Breast epithelium (tissue), 4 donors: ENCODE results near the gene SLC35F1. TPM values are rescaled to one million over a fixed set of nuclear protein-coding genes. Genes with fewer than 3 reads are reported as not detected.

Experiments used
- DNase-seq, 2 donors: peaks; one replicate each; pipeline ENCODE4 v3.0.0-alpha.2; 2019; ENCODE audit warnings: low spot score in 2 of 2
- H3K27ac ChIP-seq, 2 donors: fragments of 200-600 bp; sonication (generic) in 1 of 2; one replicate each; pipeline ENCODE4 v1.5.1; 2016 to 2019; ENCODE audit warnings: mild to moderate bottlenecking in 1 of 2
- H3K27me3 ChIP-seq, 2 donors: fragments of 200-600 bp; sonication (generic) in 1 of 2; one replicate each; pipeline versions ENCODE4 v1.5.1 to v1.6.0; 2017 to 2019; ENCODE audit warnings: control low read depth in 1 of 2, mild to moderate bottlenecking in 1 of 2
- H3K36me3 ChIP-seq: fragments of 200-600 bp; one replicate; pipeline ENCODE4 v1.5.1; 2019
- H3K4me1 ChIP-seq, 2 donors: fragments of 200-600 bp; sonication (generic); one replicate each; pipeline ENCODE4 v1.5.1; 2016 to 2019; ENCODE audit warnings: control low read depth in 1 of 2
- H3K4me3 ChIP-seq, 3 donors: fragments of 200-600 bp; sonication (generic); 1 replicate in 2 of 3; 2 replicates in 1 of 3; pipeline ENCODE4 v1.5.1; 2016 to 2019; ENCODE audit warnings: mild to moderate bottlenecking in 3 of 3, moderate library complexity in 2 of 3
- H3K9me3 ChIP-seq, 2 donors: fragments of 200-600 bp; sonication (generic) in 1 of 2; one replicate each; pipeline ENCODE4 v1.5.1; 2016 to 2019; ENCODE audit warnings: control low read depth in 1 of 2
- CTCF ChIP-seq, 3 donors: fragments of 450-650 bp; IDR thresholded peaks; one replicate each; pipeline ENCODE4 v1.5.1; 2016 to 2017; ENCODE audit warnings: antibody characterized with exemption in 3 of 3, mild to moderate bottlenecking in 3 of 3, moderate library complexity in 3 of 3
- POLR2A ChIP-seq: fragments of 450-650 bp; IDR thresholded peaks from one replicate; pipeline ENCODE4 v1.6.1; 2016; ENCODE audit warnings: antibody characterized with exemption, mild to moderate bottlenecking, moderate library complexity
- POLR2AphosphoS5 ChIP-seq, 3 donors: sonication (generic); formaldehyde crosslinking; IDR thresholded peaks; one replicate each; pipeline ENCODE4 v1.6.1; 2017; ENCODE audit warnings: antibody characterized with exemption in 3 of 3
- intact Hi-C: fragments of 100-400 bp; cut with DNase I; formaldehyde crosslinking; loops from one replicate; pipeline ENCODE4 v1.15.1; 2023; ENCODE audit warnings: low total_unique reads
- total RNA-seq, 3 donors: library from RNA; depleted of rRNA; stranded (reverse); fragments of >200 nt; gene quantifications; one replicate each; pipeline ENCODE4 v1.1.0, GENCODE V29; 2016

Gene SLC35F1
- total RNA-seq, 3 donors from 2014 or later, result 0.66 to 2.5 (median 0.80) TPM

GRCh38 chr6:118354641-118355040 is 447.6 kb downstream of the SLC35F1 start:
- intact Hi-C loops, result no loop called here
- no peak for DNase-seq
- TF ChIP-seq POLR2AphosphoS5 (IDR thresholded peaks at IDR 0.05) (no peak), CTCF (IDR thresholded peaks at IDR 0.05) (no peak), POLR2A (no peak)

GRCh38 chr6:118356054-118356453 is 449.0 kb downstream of the SLC35F1 start:
- Histone ChIP-seq H3K4me1 (no peaks in the 10 kb centered on the region), H3K27me3 (no peaks in the 10 kb centered on the region), H3K4me3 (no peak overlapping the region), H3K9me3 (peaks cover 0 to 8% of the 10 kb centered on the region in 2 donors), H3K27ac (no peak overlapping the region), H3K36me3 (no peaks in the 10 kb centered on the region)
- TF ChIP-seq POLR2A (no peak), POLR2AphosphoS5 (IDR thresholded peaks at IDR 0.05) (no peak), CTCF (IDR thresholded peaks at IDR 0.05) (no peak)
- intact Hi-C loops, result no loop called here
- no peak for DNase-seq

More at GRCh38 chr6:118354641-118355040, 447.6 kb downstream of the SLC35F1 start:
- peaks cover 0 to 8% of the 10 kb centered on the region in 2 donors for H3K9me3 ChIP-seq
- no peak overlapping the region for H3K27ac ChIP-seq
- no peaks in the 10 kb centered on the region for H3K27me3 ChIP-seq
- H3K36me3 ChIP-seq, result no peaks in the 10 kb centered on the region
- H3K4me1 ChIP-seq, result no peaks in the 10 kb centered on the region
- H3K4me3 ChIP-seq, result no peak overlapping the region

GRCh38 chr6:118356686-118357085 is 449.6 kb downstream of the SLC35F1 start:
- no peak overlapping the region for H3K27ac ChIP-seq
- no peaks in the 10 kb centered on the region for H3K4me1 ChIP-seq
- intact Hi-C loops, result no loop called here
- DNase-seq, result no peak
- peaks cover 0 to 8% of the 10 kb centered on the region in 2 donors for H3K9me3 ChIP-seq
- no peaks in the 10 kb centered on the region for H3K27me3 ChIP-seq
- no peaks in the 10 kb centered on the region for H3K36me3 ChIP-seq
- no peak overlapping the region for H3K4me3 ChIP-seq
- TF ChIP-seq POLR2AphosphoS5 (IDR thresholded peaks at IDR 0.05), result no peak
- TF ChIP-seq CTCF (IDR thresholded peaks at IDR 0.05), result no peak
- no peak for TF ChIP-seq POLR2A

Other genes with a start within 250 kb of the SLC35F1 start
- 10 to 100 TPM; 15.8 to 22.9 (median 20.6) TPM for gene NUS1, start 231.8 kb upstream of the SLC35F1 start, total RNA-seq